HTR-8/SVneo (cell line): ENCODE measurements around the gene HIVEP3.

ENCODE experiments used
- DNase-seq: peaks from one replicate; pipeline ENCODE4 v3.0.0; 2011; ENCODE audit warnings: low spot score, mixed read lengths; ENCODE audit not compliant: insufficient read length
- FAIRE-seq: peaks from 2 replicates; lab custom pipeline; 2011; peaks lifted over from hg19 to GRCh38; lab: Jason Lieb, UNC

HIVEP3 gene

GRCh38 chr1:41662061-41662764 lies 256.5 kb downstream of the HIVEP3 start:
- DNase-seq (no peak), FAIRE-seq (no peak)

GRCh38 chr1:41661428-41662060 lies 257.2 kb downstream of the HIVEP3 start:
- FAIRE-seq, result no peak

GRCh38 chr1:41660570-41661427 lies 257.9 kb downstream of the HIVEP3 start:
- FAIRE-seq (no peak), DNase-seq (no peak)

More at GRCh38 chr1:41661428-41662060, 257.2 kb downstream of the HIVEP3 start:
- DNase-seq, result no peak

DNA sequence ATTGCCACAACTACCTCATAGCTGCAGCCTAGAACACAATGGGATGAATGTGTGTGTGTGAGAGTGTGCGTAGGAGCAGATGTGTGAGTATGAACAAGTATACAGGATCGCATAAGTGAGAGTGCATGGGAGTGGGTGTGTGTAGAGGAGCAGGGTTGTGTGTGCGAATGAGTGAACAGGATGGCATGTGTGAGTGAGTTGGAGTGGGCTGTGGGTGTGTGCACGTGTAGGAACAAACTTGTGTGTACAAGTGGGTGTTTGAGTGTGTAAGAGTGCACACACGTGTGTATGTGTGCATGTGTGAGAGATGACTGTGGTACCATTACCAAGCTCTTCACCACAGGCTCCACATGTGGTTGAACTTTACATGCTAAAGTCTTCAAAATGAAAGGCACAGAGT lies 258.8 kb downstream of the HIVEP3 start:
- DNase-seq (no peak), FAIRE-seq (peak; percentile 44)

DNA sequence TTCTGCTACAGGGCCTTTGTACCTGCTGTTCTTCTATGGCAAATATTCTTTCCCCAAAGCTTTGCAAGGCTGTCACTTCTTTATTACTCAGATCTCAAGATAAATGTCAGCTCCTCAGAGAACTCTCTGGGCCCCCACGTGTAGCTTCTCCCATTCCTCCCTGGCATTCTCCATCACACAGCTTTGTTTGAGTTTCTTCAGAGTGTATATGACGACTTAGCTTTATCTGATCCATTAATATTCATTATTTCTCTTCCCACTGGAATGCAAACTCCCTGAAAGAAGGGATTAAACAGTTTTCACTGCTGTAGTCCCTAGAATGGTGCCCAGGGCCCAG lies 259.6 kb downstream of the HIVEP3 start:
- DNase-seq, result no peak
- no peak for FAIRE-seq

- DNase-seq (no peak), FAIRE-seq (no peak)
Measured at GRCh38 chr1:41658431-41659158, 260.1 kb downstream of the HIVEP3 start.

DNA sequence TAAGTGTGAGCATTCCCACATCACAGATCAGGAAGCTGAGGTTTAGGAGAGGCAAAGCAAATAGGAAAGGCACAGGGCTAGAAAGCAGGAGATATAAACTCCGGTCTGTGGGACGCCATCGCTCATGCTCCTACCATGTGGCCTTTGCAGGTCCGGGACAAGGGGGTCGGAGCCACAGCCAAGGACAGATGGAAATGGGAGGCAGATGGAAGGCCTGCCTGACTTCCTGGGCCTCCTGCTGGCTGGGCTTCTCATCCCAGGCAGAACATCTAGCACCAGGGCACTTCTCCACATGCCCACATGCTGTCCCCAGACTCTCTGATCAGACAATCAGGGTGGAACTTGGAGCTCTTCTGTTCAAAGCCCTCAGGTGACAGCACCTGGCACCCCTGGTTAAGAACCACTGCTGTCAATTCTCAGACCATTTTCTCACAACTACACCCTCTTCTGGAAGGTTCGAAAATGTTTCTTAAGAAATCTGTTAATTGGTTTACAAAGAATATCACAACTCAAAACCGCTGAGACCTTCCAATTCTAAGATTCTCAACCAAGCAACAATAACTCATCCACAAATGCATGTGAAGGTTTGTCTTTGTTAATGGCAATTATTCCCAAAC lies 260.9 kb downstream of the HIVEP3 start:
- DNase-seq, result no peak
- FAIRE-seq, result no peak

DNA sequence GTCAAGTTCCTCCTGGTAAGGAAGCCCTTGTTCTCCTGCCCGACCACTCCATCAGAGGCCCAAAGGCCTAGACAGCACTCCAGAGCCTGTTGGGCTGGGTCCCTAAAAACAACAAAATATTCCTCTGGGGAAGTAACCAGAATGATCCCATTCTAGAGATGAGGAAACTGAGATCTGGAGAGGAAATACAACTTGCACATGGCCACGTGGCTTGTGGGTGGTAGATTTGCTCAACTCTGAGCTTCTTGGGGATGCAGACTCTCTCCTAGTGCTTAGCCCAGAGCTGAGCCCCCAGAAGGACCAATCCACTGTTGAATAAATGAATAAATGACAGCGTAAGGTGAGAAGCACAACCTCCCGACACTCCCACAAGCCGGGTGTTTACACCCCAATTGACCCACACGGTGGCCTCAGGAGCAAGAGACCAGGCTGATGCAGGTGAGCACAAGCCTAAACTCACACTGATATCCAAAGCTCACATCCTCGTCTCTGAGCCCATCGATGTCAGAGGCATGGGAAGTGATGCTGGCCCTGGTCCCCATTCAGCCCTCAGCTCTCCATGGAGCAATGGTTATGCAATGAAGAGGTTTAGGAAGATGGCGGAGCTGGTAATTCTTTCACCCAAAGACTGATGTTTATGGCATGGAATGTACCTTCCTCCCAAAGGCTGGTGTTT lies 261.8 kb downstream of the HIVEP3 start:
- DNase-seq (no peak), FAIRE-seq (no peak)

- DNase-seq (no peak), FAIRE-seq (no peak)
Measured at GRCh38 chr1:41656068-41656467, 262.7 kb downstream of the HIVEP3 start.

- DNase-seq (no peak), FAIRE-seq (no peak)
Measured at GRCh38 chr1:41655632-41656031, 263.1 kb downstream of the HIVEP3 start.

- DNase-seq (no peak), FAIRE-seq (no peak)
Measured at GRCh38 chr1:41653574-41653973, 265.1 kb downstream of the HIVEP3 start.

- FAIRE-seq (no peak), DNase-seq (no peak)
Measured at GRCh38 chr1:41652384-41653265, 266.1 kb downstream of the HIVEP3 start.

DNA sequence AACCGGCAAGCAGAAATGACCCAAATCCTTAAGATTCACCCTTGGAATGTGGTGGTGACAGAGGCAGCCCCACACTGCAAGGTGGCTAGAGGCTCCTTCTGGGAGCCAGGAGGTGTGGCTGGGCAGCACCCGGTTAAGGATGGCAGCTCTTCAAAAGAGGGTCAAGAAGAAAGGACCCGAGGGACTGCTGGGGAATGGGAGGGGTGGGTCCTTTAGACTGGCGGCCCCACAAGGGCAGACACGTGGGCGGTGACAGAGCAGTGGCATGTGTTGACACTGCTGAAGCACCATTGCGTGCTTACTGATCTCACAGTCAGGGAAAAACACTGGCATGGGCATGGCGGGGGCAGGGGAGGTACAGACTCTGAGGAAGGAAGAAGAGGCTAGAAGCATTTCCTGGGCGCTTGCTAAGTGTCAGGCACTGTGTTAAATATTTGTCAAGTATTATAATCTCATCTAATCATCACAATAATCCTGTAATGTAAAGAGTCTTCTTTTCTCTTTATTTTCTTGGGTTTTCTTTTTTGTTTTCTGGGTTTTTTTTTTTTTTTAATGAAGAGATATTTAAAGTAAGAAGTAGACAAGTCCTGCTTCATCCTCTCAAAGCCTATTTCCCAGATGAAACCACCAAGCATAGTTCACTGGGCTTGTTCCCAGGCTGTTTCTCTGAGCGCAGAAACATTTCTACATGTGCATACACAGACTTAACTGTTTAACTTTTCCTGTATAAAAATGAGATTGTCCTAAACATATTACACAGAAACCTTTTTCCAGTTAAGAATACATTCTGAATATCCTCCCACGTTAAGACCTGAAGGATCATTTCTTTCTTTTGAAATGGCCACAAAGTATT lies 268.5 kb downstream of the HIVEP3 start:
- DNase-seq (no peak), FAIRE-seq (peak; percentile 87)

DNA sequence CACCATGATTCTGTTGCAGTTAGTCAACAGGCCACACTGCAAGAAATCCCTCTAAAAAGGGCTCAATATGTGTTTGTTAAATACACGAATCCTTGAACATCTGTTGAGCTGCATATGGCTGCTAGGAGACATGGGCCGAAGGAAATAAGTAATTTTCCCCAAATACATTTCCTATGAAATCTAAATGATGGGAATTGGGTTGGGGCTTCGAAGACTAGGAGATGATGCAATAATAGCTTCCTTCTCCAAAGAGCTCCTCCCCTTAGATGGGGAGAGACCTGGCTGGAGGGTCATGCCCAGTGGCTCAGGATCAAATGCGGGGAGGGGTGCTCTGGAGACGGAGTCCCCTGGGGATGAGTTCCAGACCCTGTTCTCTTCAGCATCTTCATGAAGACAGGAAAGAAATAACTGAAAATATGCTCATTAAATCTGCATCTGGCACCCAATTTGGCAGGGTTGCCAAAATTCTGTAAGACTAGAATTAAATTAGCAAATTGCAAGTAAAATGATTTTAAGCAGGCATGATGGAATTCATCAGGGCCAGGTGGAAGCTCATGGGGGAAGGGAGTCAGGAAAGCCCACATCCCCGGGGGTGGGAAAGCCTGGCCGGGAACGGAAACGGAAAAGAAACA lies 269.2 kb downstream of the HIVEP3 start:
- FAIRE-seq, result no peak
- no peak for DNase-seq

DNA sequence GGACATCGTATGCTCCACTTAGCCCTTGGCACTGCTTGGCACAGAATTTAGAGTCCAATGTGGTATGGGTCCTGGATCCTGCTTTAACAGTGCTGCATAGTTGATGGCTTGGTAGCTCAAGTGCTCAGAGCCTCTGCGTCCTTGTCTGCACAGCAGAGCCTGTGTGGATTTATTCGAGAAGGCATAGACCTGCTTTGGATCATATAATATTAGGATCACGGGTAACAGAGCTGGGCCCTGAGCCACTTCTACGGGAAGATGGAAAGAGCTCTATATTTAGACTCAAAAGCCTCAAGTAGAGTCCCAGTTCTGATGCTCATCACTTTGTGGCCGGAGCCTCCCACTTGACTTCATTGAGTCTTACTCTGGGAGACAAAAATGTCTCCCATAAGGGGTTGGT lies 269.9 kb downstream of the HIVEP3 start:
- DNase-seq (no peak), FAIRE-seq (no peak)

DNA sequence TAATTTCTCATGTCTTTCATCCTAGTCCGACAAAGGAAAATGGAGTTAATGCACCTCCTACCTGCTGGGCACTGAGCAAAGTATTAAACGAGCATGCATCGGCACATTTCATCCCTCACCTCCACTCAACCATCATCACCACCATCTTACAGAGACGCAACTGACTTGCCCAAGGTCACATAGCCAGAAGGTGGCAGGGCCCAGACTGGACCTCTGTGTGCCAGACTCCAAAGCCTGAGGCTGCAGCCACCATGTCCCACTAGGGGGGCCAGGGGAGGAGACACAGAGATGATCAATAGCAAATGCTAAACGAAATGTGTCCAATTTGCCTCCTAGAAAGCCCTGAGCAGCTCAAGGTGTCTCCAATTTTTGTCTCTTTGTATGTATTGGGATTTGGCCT lies 270.5 kb downstream of the HIVEP3 start:
- DNase-seq (no peak), FAIRE-seq (no peak)
